ENCODE results near the gene MUS81. TPM values are rescaled to one million over a fixed set of nuclear protein-coding genes. Genes with fewer than 3 reads are reported as not detected.

The MUS81 gene
- total RNA-seq, 1 donor from 2014 or later, result 52.8 TPM

GRCh38 chr11:65882120-65883057 is 22.2 kb downstream of the MUS81 start:
- H3K4me3 ChIP-seq, result no peak overlapping the region
- H3K27ac ChIP-seq, result no peak overlapping the region
- peak; percentile 43 for DNase-seq
- no peaks in the 10 kb centered on the region for H3K9me3 ChIP-seq
- peaks cover 43% of the 10 kb centered on the region for H3K36me3 ChIP-seq
- intact Hi-C loops (cut with DNase I), result loop anchor here (10.0 kb wide), 1 partner anchor 102 kb away; no protein-coding TSS in a partner anchor
- no peak for TF ChIP-seq CTCF (IDR thresholded peaks at IDR 0.05)
- peaks cover 11% of the 10 kb centered on the region for H3K4me1 ChIP-seq
- no peaks in the 10 kb centered on the region for H3K27me3 ChIP-seq (ENCODE audit: low read depth)
- ATAC-seq, result no peak

- DNase-seq, result peak; percentile 37
- TF ChIP-seq CTCF (IDR thresholded peaks at IDR 0.05), result no peak
- intact Hi-C loops (cut with DNase I), result loop anchor here (10.0 kb wide), 1 partner anchor 102 kb away; no protein-coding TSS in a partner anchor
- Histone ChIP-seq H3K4me3 (no peak overlapping the region), H3K9me3 (no peaks in the 10 kb centered on the region), H3K27ac (no peak overlapping the region), H3K27me3 (ENCODE audit: low read depth) (no peaks in the 10 kb centered on the region), H3K36me3 (peaks cover 44% of the 10 kb centered on the region), H3K4me1 (peaks cover 17% of the 10 kb centered on the region)
- no peak for ATAC-seq
These were observed 23.0 kb downstream of the MUS81 start for GRCh38 chr11:65883058-65883761.

GRCh38 chr11:65883786-65884715 is 23.8 kb downstream of the MUS81 start:
- intact Hi-C loops (cut with DNase I), result loop anchor here (10.0 kb wide), 1 partner anchor 101 kb away; no protein-coding TSS in a partner anchor
- no peak for TF ChIP-seq CTCF (IDR thresholded peaks at IDR 0.05)
- peak; percentile 44 for DNase-seq

GRCh38 chr11:65884716-65885092 is 24.5 kb downstream of the MUS81 start:
- Histone ChIP-seq H3K9me3 (no peaks in the 10 kb centered on the region), H3K4me3 (no peak overlapping the region), H3K27me3 (ENCODE audit: low read depth) (no peaks in the 10 kb centered on the region), H3K4me1 (peaks cover 28% of the 10 kb centered on the region), H3K27ac (no peak overlapping the region), H3K36me3 (peaks cover 44% of the 10 kb centered on the region)
- ATAC-seq (peak; percentile 44 to 55), DNase-seq (peak; percentile 85)
- intact Hi-C loops (cut with DNase I), result loop anchor here (10.0 kb wide), 1 partner anchor 100 kb away; no protein-coding TSS in a partner anchor
- peak; percentile 99 for TF ChIP-seq CTCF (IDR thresholded peaks at IDR 0.05)

More at GRCh38 chr11:65883786-65884715, 23.8 kb downstream of the MUS81 start:
- H3K4me3 ChIP-seq, result no peak overlapping the region
- no peak overlapping the region for H3K27ac ChIP-seq
- ATAC-seq, result no peak
- H3K36me3 ChIP-seq, result peaks cover 44% of the 10 kb centered on the region
- peaks cover 21% of the 10 kb centered on the region for H3K4me1 ChIP-seq
- H3K27me3 ChIP-seq (ENCODE audit: low read depth), result no peaks in the 10 kb centered on the region
- no peaks in the 10 kb centered on the region for H3K9me3 ChIP-seq

Measured in lower lobe of right lung (tissue), 2 donors.